K562 (cell line): Measurements from ENCODE around the gene MAML3. TPM values are rescaled to one million over a fixed set of nuclear protein-coding genes. Genes with fewer than 3 reads are reported as not detected.

Source experiments
- ATAC-seq: fragments of 200-7000 bp; cut with Tn5 transposase; 3 replicates; pipeline ENCODE4 v1.9.1; 2020; ENCODE audit warnings: moderate library complexity
- BruUV-seq: library from RNA; stranded (reverse); fragments of 400-500 nt; replicated peaks from 2 replicates; lab custom pipeline; 2021; lab: Mats Ljungman, UMichigan
- CTCF ChIA-PET: fragments of 300-600 bp; formaldehyde crosslinking; extraction: SDS; loops from one replicate; lab custom pipeline; 2021; ENCODE audit warnings: low intra/inter-chr PET ratio; lab: Yijun Ruan, JAX
- POLR2A ChIA-PET: fragments of 300-600, 350-650 bp; sonication (Branson Sonifier 250); formaldehyde crosslinking; extraction: SDS; loops from one replicate; lab custom pipeline; 2021; ENCODE audit warnings: antibody characterized with exemption, inconsistent platforms; lab: Yijun Ruan, JAX
- DNase-seq, 4 experiments: peaks; one replicate each; pipeline versions ENCODE4 v3.0.0 to v3.0.0-alpha.2; 2011 to 2018; ENCODE audit warnings: low spot score in 3 of 4, mixed read lengths in 3 of 4; ENCODE audit errors: extremely low read depth in 1 of 4
- FAIRE-seq: peaks from 2 replicates; lab custom pipeline; 2011; peaks lifted over from hg19 to GRCh38; lab: Jason Lieb, UNC
- H2AFZ ChIP-seq: 2 replicates; pipeline ENCODE4 v1.6.0; 2011; ENCODE audit warnings: low read depth, low read length, control low read depth, inconsistent platforms
- H3K27ac ChIP-seq: fragments of 200-600 bp; 3 replicates; pipeline ENCODE4 v1.8.0; 2011; ENCODE audit warnings: low read depth, mild to moderate bottlenecking, control low read depth, inconsistent platforms, low read length, moderate library complexity, mixed read lengths; ENCODE audit errors: extremely low read depth
- H3K27me3 ChIP-seq, 2 experiments: fragments of 300-600 bp in 1 of 2; 2 replicates in 1 of 2; 3 replicates in 1 of 2; pipeline versions ENCODE4 v1.6.0 to v1.8.0; 2011; ENCODE audit warnings: inconsistent platforms in 2 of 2, low read length in 2 of 2, mild to moderate bottlenecking in 1 of 2, mixed read lengths in 1 of 2, moderate library complexity in 1 of 2; ENCODE audit not compliant: control insufficient read depth in 2 of 2, insufficient read depth in 2 of 2
- H3K36me3 ChIP-seq: fragments of 300-600 bp; 3 replicates; pipeline ENCODE4 v1.8.0; 2011; ENCODE audit warnings: mild to moderate bottlenecking, low read length, inconsistent platforms; ENCODE audit not compliant: control insufficient read depth, insufficient read depth
- H3K4me1 ChIP-seq, 2 experiments: fragments of 200-600 bp in 1 of 2; replicated peaks in 1 of 2; 2 replicates in 1 of 2; 3 replicates in 1 of 2; pipeline versions ENCODE4 v1.5.1 to v1.8.0; 2011; ENCODE audit warnings: inconsistent platforms in 2 of 2, low read length in 2 of 2, mild to moderate bottlenecking in 1 of 2, mixed read lengths in 1 of 2, moderate library complexity in 1 of 2; ENCODE audit not compliant: control insufficient read depth in 2 of 2, insufficient read depth in 2 of 2
- H3K4me2 ChIP-seq: 2 replicates; pipeline ENCODE4 v1.6.1; 2011; ENCODE audit warnings: low read length, control low read depth, inconsistent platforms, mixed read lengths; ENCODE audit not compliant: insufficient read depth
- H3K4me3 ChIP-seq: fragments of 200-600 bp; sonication (generic), shearing (Covaris generic); 2 replicates; pipeline ENCODE4 v1.5.1; 2016; ENCODE audit warnings: control low read depth, inconsistent platforms
- H3K79me2 ChIP-seq: fragments of 200-600 bp; 3 replicates; pipeline ENCODE4 v1.8.0; 2011; ENCODE audit warnings: low read length, inconsistent platforms; ENCODE audit not compliant: control insufficient read depth, insufficient read depth
- H3K9ac ChIP-seq, 2 experiments: 2 replicates each; pipeline versions ENCODE4 v1.6.0 to v1.6.1; 2011; ENCODE audit warnings: low read depth in 2 of 2, low read length in 2 of 2, control low read depth in 1 of 2, inconsistent platforms in 1 of 2, mild to moderate bottlenecking in 1 of 2, mixed read lengths in 1 of 2; ENCODE audit not compliant: insufficient read depth in 1 of 2
- H3K9me1 ChIP-seq: one replicate; pipeline ENCODE4 v1.6.0; 2011; ENCODE audit warnings: inconsistent platforms, mild to moderate bottlenecking, low read length, moderate library complexity; ENCODE audit not compliant: control insufficient read depth, insufficient read depth
- H3K9me3 ChIP-seq: replicated peaks from 2 replicates; pipeline ENCODE4 v1.5.1; 2011; ENCODE audit warnings: low read depth, low read length, inconsistent platforms; ENCODE audit not compliant: control insufficient read depth, insufficient read depth
- H4K20me1 ChIP-seq: replicated peaks from 2 replicates; pipeline ENCODE4 v1.6.1; 2011; ENCODE audit warnings: low read length, inconsistent platforms, mixed read lengths; ENCODE audit not compliant: control insufficient read depth, insufficient read depth
- BDP1 ChIP-seq: IDR thresholded peaks from 3 replicates; pipeline ENCODE4 v1.6.1; 2011; ENCODE audit not compliant: insufficient read length, insufficient read depth
- CEBPG ChIP-seq, 3 experiments: fragments of 200-800 bp in 1 of 3; sonication (Bioruptor generic) in 1 of 3; sonication (generic) in 1 of 3; formaldehyde crosslinking in 1 of 3; IDR thresholded peaks in 2 of 3; conservative IDR thresholded peaks in 1 of 3; 2 replicates each; pipeline versions ENCODE4 v1.6.1 to v1.8.0; 2016 to 2022; ENCODE audit warnings: missing compliant biosample characterization in 2 of 3, missing genetic modification characterization in 2 of 3, mild to moderate bottlenecking in 1 of 3, missing genetic modification reagents in 1 of 3
- CHD2 ChIP-seq: IDR thresholded peaks from 2 replicates; pipeline ENCODE4 v1.6.1; 2011; ENCODE audit warnings: low read depth, low read length
- E4F1 ChIP-seq: fragments of 250-450 bp; sonication (Bioruptor Pico); IDR thresholded peaks from 2 replicates; pipeline ENCODE4 v1.5.0; 2021; ENCODE audit warnings: mild to moderate bottlenecking, borderline replicate concordance
- NR1H2 ChIP-seq: sonication (generic); formaldehyde crosslinking; IDR thresholded peaks from 2 replicates; pipeline ENCODE4 v1.4.0; 2020; ENCODE audit warnings: mild to moderate bottlenecking, missing genetic modification reagents
- PTRF ChIP-seq: fragments of 450-650 bp; IDR thresholded peaks from 2 replicates; pipeline ENCODE4 v1.6.1; 2016; ENCODE audit warnings: mild to moderate bottlenecking, missing genetic modification characterization, missing compliant biosample characterization
- SFPQ ChIP-seq: fragments of 200-400 bp; formaldehyde crosslinking; IDR thresholded peaks from 2 replicates; pipeline ENCODE4 v1.6.1; 2017; ENCODE audit warnings: mild to moderate bottlenecking, low read depth, low read length, moderate library complexity
- SMAD2 ChIP-seq: fragments of 150-350 bp; IDR thresholded peaks from 2 replicates; pipeline ENCODE4 v1.6.1; 2014; ENCODE audit warnings: low read depth, mild to moderate bottlenecking, low read length
- TCF3 ChIP-seq: sonication (generic); formaldehyde crosslinking; IDR thresholded peaks from 2 replicates; pipeline ENCODE4 v1.4.0; 2020; ENCODE audit warnings: mild to moderate bottlenecking, missing genetic modification reagents
- whole genome bisulfite sequencing: fragments of 100-300 bp; shearing (Covaris generic); methylation state at CpG from one replicate; pipeline ENCODE4 v1.1.6; 2016; ENCODE audit warnings: low coverage, mixed read lengths; ENCODE audit not compliant: insufficient coverage; ENCODE audit errors: missing lambda C conversion rate; 5-methylcytosine and 5-hydroxymethylcytosine counted together
- in situ Hi-C: fragments of 300-500 bp; cut with MboI; formaldehyde crosslinking; loops from 4 replicates; pipeline ENCODE4 v1.15.0; 2018; ENCODE audit warnings: inconsistent platforms, mixed read lengths
- intact Hi-C: fragments of 100-400 bp; cut with micrococcal nuclease; formaldehyde crosslinking; loops from 2 replicates; pipeline ENCODE4 v1.14.2; 2022
- polyA plus RNA-seq, 8 experiments: library from polyadenylated mRNA; depleted of rRNA in 4 of 8; stranded (reverse) in 5 of 8; unstranded in 3 of 8; fragments of >200 nt; fragmentation: Nextera tagmentation in 2 of 8; fragmentation: Illumina TruSeq in 1 of 8; extraction: Ambion mirVana in 2 of 8; extraction: Trizol in 1 of 8; gene quantifications; 2 replicates each; pipeline versions ENCODE4 v1.2.1 to v1.2.3, GENCODE V29; 2011 to 2014; ENCODE audit warnings: inconsistent platforms in 1 of 8, missing spikeins in 1 of 8
- total RNA-seq, 7 experiments: library from RNA; depleted of rRNA in 6 of 7; stranded (reverse); fragments of >200 nt in 6 of 7; fragmentation: Illumina TruSeq in 2 of 7; extraction: Trizol in 2 of 7; gene quantifications; 2 replicates each; pipeline versions ENCODE4 v1.2.1 to v1.2.3, GENCODE V29; 2011 to 2021; ENCODE audit warnings: low replicate concordance in 1 of 7

The MAML3 gene
- total and polyA plus RNA-seq, 9 of the 15 experiments (the other 6 are each of a cell fraction or from before 2014, with no cell fraction given) = 0.01 to 0.55 (median 0.25) TPM

- Histone ChIP-seq H3K9ac (no peak overlapping the region), H3K27ac (no peak overlapping the region), H3K9me1 (no peaks in the 10 kb centered on the region), H3K36me3 (no peaks in the 10 kb centered on the region), H3K4me2 (no peak overlapping the region), H3K27me3 (peaks cover 5 to 7% of the 10 kb centered on the region in 2 experiments; a peak in 4 of 5 replicates), H3K79me2 (no peaks in the 10 kb centered on the region), H3K4me1 (no peaks in the 10 kb centered on the region), H2AFZ (no peak overlapping the region), H4K20me1 (no peaks in the 10 kb centered on the region; the same call in 1 of the 2 replicates), H3K9me3 (no peaks in the 10 kb centered on the region), H3K4me3 (no peak overlapping the region)
- POLR2A ChIA-PET = no interaction called here
- in situ Hi-C loops = no loop called here
- no peak for DNase-seq
- intact Hi-C loops = no loop called here
- ATAC-seq = no peak
- TF ChIP-seq SMAD2 = no peak
- TF ChIP-seq CEBPG (CRISPR knock-in tag; IDR thresholded peaks at IDR 0.05) = no peak
- TF ChIP-seq CEBPG (tag; conservative IDR thresholded peaks at IDR 0.05 in 1 of 2, IDR thresholded peaks at IDR 0.05 in 1 of 2) = no peak
- TF ChIP-seq BDP1 = no peak
- TF ChIP-seq PTRF = no peak
- TF ChIP-seq E4F1 (CRISPR knock-in tag) = no peak
- no peak for TF ChIP-seq CHD2
- TF ChIP-seq TCF3 (CRISPR knock-in tag) = no peak
- no peak for TF ChIP-seq NR1H2
- TF ChIP-seq SFPQ = no peak
- 0% methylated on average over 2 of the region's 2 CpGs for WGBS
- CTCF ChIA-PET = no interaction called here
- FAIRE-seq = no peak
- BruUV-seq = no TSS peak
Observed at GRCh38 chr4:139802931-139803330, 351.1 kb downstream of the MAML3 start.
